GM15510 (cell line): ENCODE results near the gene ACO1.

Experiments
- POLR2A ChIP-seq: IDR thresholded peaks from 3 replicates; pipeline ENCODE4 v1.6.1; 2011; ENCODE audit warnings: borderline replicate concordance; ENCODE audit not compliant: insufficient read length; ENCODE audit errors: extremely low read depth

Gene ACO1

DNA sequence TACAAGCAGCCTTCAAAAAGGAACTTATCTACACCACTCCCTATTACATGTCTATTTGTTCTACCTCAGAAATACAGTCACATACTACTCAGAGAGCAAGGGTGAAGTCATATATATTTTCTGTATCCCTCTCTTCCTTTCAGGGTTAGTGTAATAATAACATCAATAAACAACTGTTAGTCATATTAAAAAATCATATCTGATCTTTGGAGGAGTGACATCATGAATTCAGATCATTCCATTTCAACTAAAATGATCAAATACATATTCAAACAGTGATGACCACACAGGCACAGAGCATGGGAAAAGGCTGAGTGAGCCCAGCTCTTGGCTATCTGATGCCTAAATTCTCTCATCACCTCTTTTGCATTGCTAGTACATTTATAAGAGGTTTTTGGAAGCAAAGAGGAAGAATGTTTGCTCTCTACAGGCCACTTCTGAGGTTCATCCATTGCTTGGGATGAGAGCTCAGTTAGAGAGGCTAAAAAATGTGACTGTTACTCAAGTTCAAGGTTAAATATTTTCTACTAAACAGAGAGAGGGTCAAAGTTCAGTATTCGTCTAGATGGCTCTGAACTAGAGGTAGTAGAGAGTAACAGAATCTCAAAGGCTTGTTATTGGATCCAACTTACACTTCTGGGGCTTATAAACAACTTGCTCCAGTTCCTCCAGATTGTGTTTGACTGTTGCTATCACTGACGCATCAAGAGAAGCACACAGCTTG is 102.6 kb downstream of the ACO1 start:
- no peak for TF ChIP-seq POLR2A

DNA sequence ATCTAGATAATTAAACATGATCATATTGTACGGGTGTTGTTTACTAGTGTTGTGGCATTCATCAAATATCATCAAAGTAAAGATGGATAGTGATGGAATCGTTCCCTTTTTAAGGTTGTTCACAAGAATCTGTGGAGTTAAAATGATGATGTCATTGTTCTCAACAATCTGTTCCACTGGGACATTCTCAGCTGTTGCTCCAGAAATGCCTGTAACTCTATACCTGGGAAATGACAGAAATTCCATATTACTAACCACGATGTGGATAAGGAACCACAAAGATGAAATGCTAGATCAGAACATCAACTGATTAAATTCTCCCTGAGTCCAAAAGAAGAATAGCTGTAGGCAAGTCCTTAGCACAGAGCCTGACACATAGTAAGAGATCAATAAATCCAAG is 103.5 kb downstream of the ACO1 start:
- no peak for TF ChIP-seq POLR2A

DNA sequence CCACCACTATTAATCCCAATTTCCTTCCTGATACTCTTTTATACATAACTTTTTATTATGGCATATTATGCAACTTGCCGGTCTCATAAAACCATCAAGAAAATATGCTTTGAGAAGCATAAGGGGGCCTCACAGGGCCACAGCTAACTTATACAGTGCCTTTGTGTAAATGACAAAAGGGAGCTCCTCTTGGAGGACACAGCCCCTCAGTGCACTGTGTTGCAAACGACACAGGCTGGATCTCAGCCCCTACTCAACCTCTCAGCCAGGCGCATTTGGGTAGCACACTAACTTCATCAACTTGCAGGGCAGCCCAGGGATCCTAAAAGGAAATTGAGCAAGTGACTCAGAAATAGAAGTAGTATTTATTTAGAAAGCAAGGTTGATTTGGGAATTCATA is 106.2 kb downstream of the ACO1 start:
- TF ChIP-seq POLR2A, result no peak

DNA sequence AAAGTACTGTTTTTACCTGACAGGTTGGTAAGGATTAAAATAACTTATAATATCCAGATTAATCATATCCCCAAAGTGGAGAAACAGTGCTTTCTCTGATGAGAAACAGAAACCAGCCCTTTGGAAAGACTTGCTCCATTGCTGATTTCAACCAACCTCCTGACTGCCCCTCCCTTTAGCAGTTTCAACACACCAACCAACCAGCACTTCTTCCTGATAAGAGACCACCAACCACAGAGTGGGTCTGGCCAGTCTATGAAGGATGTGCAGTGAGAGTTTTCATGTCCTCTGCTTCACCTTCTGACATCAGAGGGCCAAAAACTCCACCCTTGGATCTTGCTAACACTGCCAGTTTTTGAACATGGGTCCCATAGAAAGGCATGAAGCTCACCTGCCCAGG is 113.5 kb downstream of the ACO1 start:
- no peak for TF ChIP-seq POLR2A

DNA sequence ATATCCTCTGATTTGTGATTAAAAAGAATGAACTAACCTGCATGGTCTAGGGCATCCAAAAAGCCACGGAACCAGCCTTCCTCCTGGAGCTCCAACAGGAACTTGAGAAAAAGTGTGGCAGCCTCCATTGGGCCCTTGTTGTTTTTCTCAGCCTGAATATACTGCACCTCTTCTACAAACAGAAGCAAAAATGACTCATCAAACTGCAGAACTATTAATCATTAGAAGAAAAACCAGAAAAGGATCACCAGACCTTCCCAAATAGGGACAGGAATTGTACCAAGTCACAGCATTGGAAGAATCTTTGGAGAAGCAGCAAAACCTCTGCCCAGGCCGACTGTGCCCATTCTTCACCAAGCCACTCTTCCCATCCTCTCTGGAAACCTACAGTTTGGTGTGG is 116.3 kb downstream of the ACO1 start:
- TF ChIP-seq POLR2A, result no peak

DNA sequence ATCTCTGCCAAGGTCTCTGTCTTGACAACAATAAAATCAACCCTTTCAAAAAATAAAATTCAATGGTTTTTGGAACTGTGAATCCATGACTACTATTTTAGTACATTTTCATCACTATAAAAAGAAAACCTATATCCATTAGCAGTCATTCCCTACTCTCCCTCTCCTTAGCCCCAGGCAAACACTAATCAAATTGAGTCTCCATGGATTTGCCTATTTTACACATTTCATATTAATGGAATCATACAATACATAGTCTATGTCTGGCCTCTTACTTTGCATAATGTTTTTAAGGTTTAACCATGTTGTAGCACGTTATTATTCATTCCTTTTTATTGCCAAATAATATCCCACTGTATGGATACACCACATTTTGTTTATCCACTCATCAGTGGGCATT is 117.4 kb downstream of the ACO1 start:
- no peak for TF ChIP-seq POLR2A

DNA sequence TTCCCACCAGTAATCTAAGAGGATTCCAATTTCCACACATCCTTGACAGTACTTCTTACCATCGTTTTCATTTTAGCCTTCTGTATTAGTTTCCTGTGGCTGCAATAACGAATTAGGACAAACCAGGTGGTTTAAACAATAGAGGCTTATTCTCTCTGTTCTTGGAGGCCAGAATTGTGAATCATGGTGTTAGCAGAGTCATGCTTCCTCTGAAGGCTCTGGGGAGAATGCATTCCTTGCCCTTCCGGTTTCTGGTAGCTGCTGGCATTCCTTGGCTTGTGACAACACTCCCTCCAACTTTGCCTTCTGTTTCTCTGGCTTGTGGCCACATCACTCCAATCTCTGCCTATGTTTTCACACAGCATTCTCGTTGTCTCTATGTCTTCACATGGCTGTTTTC is 118.0 kb downstream of the ACO1 start:
- no peak for TF ChIP-seq POLR2A

DNA sequence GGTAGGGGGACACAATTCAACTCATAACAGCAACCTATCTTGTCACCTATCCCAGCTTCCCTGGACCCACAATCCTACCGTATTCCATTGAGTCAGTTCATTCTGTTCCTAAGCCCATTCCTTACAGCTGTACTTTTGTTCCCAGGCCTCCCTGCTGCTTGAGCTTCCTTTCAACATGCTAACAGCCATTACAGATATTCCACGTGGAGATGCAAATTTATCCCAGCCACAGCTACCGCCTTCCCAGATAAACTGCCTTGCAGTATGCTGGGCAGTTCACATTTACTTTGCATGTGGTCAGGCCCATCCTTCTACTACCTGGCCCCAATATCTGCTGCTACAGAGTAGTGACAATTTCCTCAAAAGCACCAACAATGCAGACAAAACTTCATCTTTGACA is 118.6 kb downstream of the ACO1 start:
- no peak for TF ChIP-seq POLR2A
